H9 (cell line): ENCODE results near the gene CD151. TPM values are rescaled to one million over a fixed set of nuclear protein-coding genes. Genes with fewer than 3 reads are reported as not detected.
A peak's percentile ranks its signal among the peaks of the same experiment; 100 is the strongest.

ENCODE experiments used
- DNase-seq: peaks from one replicate; pipeline ENCODE4 v3.0.0-alpha.2; 2017
- H2AFZ ChIP-seq: one replicate; pipeline ENCODE4 v1.6.1; 2013; ENCODE audit warnings: mild to moderate bottlenecking, low read length, control low read depth, moderate library complexity
- H2AK5ac ChIP-seq: 2 replicates; pipeline ENCODE4 v1.6.1; 2013; ENCODE audit warnings: low read length, control low read depth, mixed read lengths; ENCODE audit not compliant: insufficient read length
- H2BK120ac ChIP-seq: one replicate; pipeline ENCODE4 v1.6.1; 2013; ENCODE audit warnings: low read depth, mild to moderate bottlenecking, low read length, control low read depth, inconsistent platforms; ENCODE audit not compliant: poor library complexity, severe bottlenecking
- H2BK12ac ChIP-seq: 2 replicates; pipeline ENCODE4 v1.6.1; 2013; ENCODE audit warnings: low read length, control low read depth, mixed read lengths, low read depth; ENCODE audit not compliant: insufficient read length
- H2BK15ac ChIP-seq: 2 replicates; pipeline ENCODE4 v1.6.1; 2013; ENCODE audit warnings: low read depth, low read length, control low read depth
- H2BK20ac ChIP-seq: one replicate; pipeline ENCODE4 v1.6.1; 2013; ENCODE audit warnings: low read depth, mild to moderate bottlenecking, low read length, control low read depth, inconsistent platforms; ENCODE audit not compliant: poor library complexity, severe bottlenecking
- H2BK5ac ChIP-seq: 2 replicates; pipeline ENCODE4 v1.6.1; 2013; ENCODE audit warnings: low read length, control low read depth, mixed read lengths; ENCODE audit not compliant: insufficient read length
- H3K14ac ChIP-seq: 2 replicates; pipeline ENCODE4 v1.6.1; 2013; ENCODE audit warnings: low read length, control low read depth; ENCODE audit not compliant: insufficient read depth
- H3K18ac ChIP-seq: 2 replicates; pipeline ENCODE4 v1.6.1; 2013; ENCODE audit warnings: low read depth, mild to moderate bottlenecking, mixed read lengths, low read length, control low read depth; ENCODE audit not compliant: insufficient read length
- H3K23ac ChIP-seq: 2 replicates; pipeline ENCODE4 v1.6.1; 2013; ENCODE audit warnings: low read length, control low read depth, mixed read lengths, low read depth; ENCODE audit not compliant: insufficient read length
- H3K23me2 ChIP-seq: 2 replicates; pipeline ENCODE4 v1.6.1; 2013; ENCODE audit warnings: low read depth, mild to moderate bottlenecking, mixed read lengths, low read length, control low read depth; ENCODE audit not compliant: insufficient read length, poor library complexity, severe bottlenecking
- H3K27ac ChIP-seq: 2 replicates; pipeline ENCODE4 v1.5.1; 2013; ENCODE audit warnings: low read length, control low read depth, mixed read lengths, low read depth; ENCODE audit not compliant: insufficient read length
- H3K27me3 ChIP-seq: 2 replicates; pipeline ENCODE4 v1.6.1; 2013; ENCODE audit warnings: low read length, control low read depth, inconsistent platforms; ENCODE audit not compliant: insufficient read depth
- H3K4ac ChIP-seq: 2 replicates; pipeline ENCODE4 v1.6.1; 2013; ENCODE audit warnings: low read depth, mild to moderate bottlenecking, control low read depth, inconsistent platforms, low read length, moderate library complexity
- H3K4me1 ChIP-seq: 2 replicates; pipeline ENCODE4 v1.6.1; 2013; ENCODE audit warnings: low read length, control low read depth, inconsistent platforms; ENCODE audit not compliant: insufficient read depth
- H3K4me2 ChIP-seq: 2 replicates; pipeline ENCODE4 v1.6.1; 2013; ENCODE audit warnings: low read length, control low read depth, mixed read lengths; ENCODE audit not compliant: insufficient read length, insufficient read depth
- H3K56ac ChIP-seq: 2 replicates; pipeline ENCODE4 v1.6.1; 2013; ENCODE audit warnings: low read depth, mild to moderate bottlenecking, mixed read lengths, low read length, control low read depth; ENCODE audit not compliant: insufficient read length
- H3K79me1 ChIP-seq: 2 replicates; pipeline ENCODE4 v1.6.1; 2013; ENCODE audit warnings: low read depth, mild to moderate bottlenecking, moderate library complexity, low read length, control low read depth, inconsistent platforms; ENCODE audit not compliant: insufficient read depth, poor library complexity, severe bottlenecking
- H3K79me2 ChIP-seq: 2 replicates; pipeline ENCODE4 v1.6.1; 2013; ENCODE audit warnings: low read length, control low read depth, inconsistent platforms; ENCODE audit not compliant: insufficient read depth
- H3K9ac ChIP-seq: 2 replicates; pipeline ENCODE4 v1.6.1; 2013; ENCODE audit warnings: low read length, control low read depth, mixed read lengths; ENCODE audit not compliant: insufficient read length; ENCODE audit errors: extremely low read depth
- H3K9me3 ChIP-seq: one replicate; pipeline ENCODE4 v1.6.1; 2013; ENCODE audit warnings: low read depth, low read length, inconsistent platforms; ENCODE audit not compliant: control insufficient read depth
- H3T11ph ChIP-seq: one replicate; pipeline ENCODE4 v1.6.1; 2013; ENCODE audit warnings: mild to moderate bottlenecking, low read length, control low read depth, inconsistent platforms
- H4K20me1 ChIP-seq: one replicate; pipeline ENCODE4 v1.6.1; 2013; ENCODE audit not compliant: control insufficient read depth, insufficient read length, insufficient read depth
- H4K5ac ChIP-seq: 2 replicates; pipeline ENCODE4 v1.6.1; 2013; ENCODE audit warnings: low read depth, mild to moderate bottlenecking, mixed read lengths, low read length, control low read depth; ENCODE audit not compliant: insufficient read length
- H4K8ac ChIP-seq: replicated peaks from 2 replicates; pipeline ENCODE4 v1.6.1; 2013; ENCODE audit warnings: low read length, control low read depth, mixed read lengths, low read depth; ENCODE audit not compliant: insufficient read length
- H4K91ac ChIP-seq: 2 replicates; pipeline ENCODE4 v1.6.1; 2013; ENCODE audit warnings: low read depth, mild to moderate bottlenecking, moderate library complexity, mixed read lengths, low read length, control low read depth; ENCODE audit not compliant: insufficient read length
- H3K27ac Mint-ChIP-seq, 3 experiments: 2 replicates in 2 of 3; 3 replicates in 1 of 3; pipeline ENCODE4 v1.8.0; 2020 to 2021; ENCODE audit warnings: mixed read lengths in 3 of 3, mild to moderate bottlenecking in 1 of 3, moderate library complexity in 1 of 3
- H3K27me3 Mint-ChIP-seq: 2 replicates; pipeline ENCODE4 v1.8.0; 2021; ENCODE audit warnings: low read depth, mild to moderate bottlenecking, moderate library complexity, mixed read lengths
- H3K36me3 Mint-ChIP-seq, 3 experiments: 2 replicates in 2 of 3; 3 replicates in 1 of 3; pipeline ENCODE4 v1.8.0; 2020 to 2021; ENCODE audit warnings: low read depth in 3 of 3, mixed read lengths in 3 of 3; ENCODE audit not compliant: insufficient read depth in 1 of 3
- H3K4me1 Mint-ChIP-seq, 2 experiments: 2 replicates each; pipeline ENCODE4 v1.8.0; 2020; ENCODE audit warnings: mixed read lengths in 2 of 2
- H3K4me3 Mint-ChIP-seq, 2 experiments: 2 replicates in 1 of 2; 3 replicates in 1 of 2; pipeline ENCODE4 v1.8.0; 2020 to 2021; ENCODE audit warnings: mild to moderate bottlenecking in 2 of 2, mixed read lengths in 2 of 2, moderate library complexity in 1 of 2
- H3K9me3 Mint-ChIP-seq, 2 experiments: 2 replicates in 1 of 2; 3 replicates in 1 of 2; pipeline ENCODE4 v1.8.0; 2020; ENCODE audit warnings: mild to moderate bottlenecking in 2 of 2, mixed read lengths in 2 of 2, moderate library complexity in 1 of 2
- CTCF ChIP-seq: fragments of 200-600 bp; sonication (generic); conservative IDR thresholded peaks from 3 replicates; pipeline ENCODE4 v1.8.0; 2021; ENCODE audit warnings: antibody characterized with exemption, mild to moderate bottlenecking
- WGBS: extraction: QIAGEN DNeasy Blood & Tissue Kit; methylation state at CpG from one replicate; pipeline ENCODE4 v1.1.7; 2013; ENCODE audit warnings: missing lambda C conversion rate, low lambda C conversion rate, mixed read lengths; ENCODE audit not compliant: insufficient read length; ENCODE audit errors: extremely low coverage; 5-methylcytosine and 5-hydroxymethylcytosine counted together
- total RNA-seq: library from RNA; stranded (reverse); gene quantifications from 2 replicates; pipeline ENCODE4 v1.2.1, GENCODE V29; 2021

CD151 gene
- total RNA-seq, 1 experiment from 2014 or later = 138 TPM

GRCh38 chr11:831961-832528, 707 bp upstream of the CD151 start:
- no peak overlapping the region for H4K5ac ChIP-seq
- no peak overlapping the region for H2BK12ac ChIP-seq
- H3K4me2 ChIP-seq = peak overlapping the region; percentile 48
- no peaks in the 10 kb centered on the region for H4K20me1 ChIP-seq
- H2BK5ac ChIP-seq = no peak overlapping the region
- no peak overlapping the region for H3K9ac ChIP-seq
- H3K14ac ChIP-seq = no peak overlapping the region
- H4K91ac ChIP-seq = no peak overlapping the region
- no peaks in the 10 kb centered on the region for H3K9me3 ChIP-seq
- H2AK5ac ChIP-seq = no peak overlapping the region
- H3K4ac ChIP-seq = no peak overlapping the region
- H3T11ph ChIP-seq = no peak overlapping the region
- no peak overlapping the region for H3K27ac ChIP-seq
- no peak overlapping the region for H2BK20ac ChIP-seq
- no peak for DNase-seq
- H4K8ac ChIP-seq = no peak overlapping the region
- Mint-ChIP-seq H3K36me3 (peaks cover 6 to 14% (median 9%) of the 10 kb centered on the region in 3 experiments; a peak in 4 of 7 replicates), H3K27ac (no peak overlapping the region), H3K4me1 (peaks cover 36 to 46% of the 10 kb centered on the region in 2 experiments), H3K4me3 (peak overlapping the region; percentile 63 to 76), H3K9me3 (no peaks in the 10 kb centered on the region), H3K27me3 (peaks cover 34% of the 10 kb centered on the region)
- H3K27me3 ChIP-seq = peaks cover 9% of the 10 kb centered on the region; the same call in 1 of the 2 replicates
- H3K23ac ChIP-seq = no peak overlapping the region
- no peaks in the 10 kb centered on the region for H3K79me1 ChIP-seq
- no peaks in the 10 kb centered on the region for H3K79me2 ChIP-seq
- peaks cover 32% of the 10 kb centered on the region for H3K23me2 ChIP-seq
- H3K18ac ChIP-seq = no peak overlapping the region
- H2BK120ac ChIP-seq = no peak overlapping the region
- no CpG with 5 or more reads among the region's 23 CpGs for whole genome bisulfite sequencing
- H3K4me1 ChIP-seq = no peaks in the 10 kb centered on the region; the same call in 1 of the 2 replicates
- no peak overlapping the region for H3K56ac ChIP-seq
- TF ChIP-seq CTCF = no peak
- no peak overlapping the region for H2AFZ ChIP-seq
- H2BK15ac ChIP-seq = no peak overlapping the region
